ENCODE results near the gene GRB10.
"Not testable (repeated sequence)": the region's sequence is repeated elsewhere in the genome, so short reads cannot be mapped to it uniquely, and the experiment has no call there.

GRB10 gene

GRCh38 chr7:50752422-50752821 lies 30.3 kb downstream of the GRB10 start:
- H3K4me3 ChIP-seq (ENCODE audit: low read length): no peak overlapping the region
- no peak for DNase-seq (ENCODE audit: low read depth, low spot score)

GRCh38 chr7:50751146-50751545 lies 31.6 kb downstream of the GRB10 start:
- no peak overlapping the region for H3K4me3 ChIP-seq (ENCODE audit: low read length)
- DNase-seq (ENCODE audit: low read depth, low spot score): no peak

DNA sequence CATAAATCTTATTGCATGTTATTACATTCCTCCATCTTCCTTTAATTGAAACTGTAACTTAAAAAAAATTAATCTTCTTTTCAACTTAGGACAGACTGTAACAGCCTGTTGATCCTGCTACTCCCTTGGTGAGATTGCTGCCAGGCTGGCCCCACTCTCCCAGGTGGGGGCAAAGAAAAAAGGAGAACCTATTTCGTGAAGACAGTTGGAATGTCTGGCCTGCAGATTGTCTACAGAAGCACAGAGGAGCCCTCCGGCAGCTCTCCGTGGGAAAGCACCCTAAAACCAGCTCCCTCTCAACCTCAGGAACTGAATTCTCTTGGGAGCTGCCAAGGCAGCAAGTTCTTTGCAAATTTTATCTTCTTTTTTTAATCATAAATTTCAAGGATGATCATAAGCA lies 32.8 kb downstream of the GRB10 start:
- no peak for DNase-seq (ENCODE audit: low read depth, low spot score)
- no peak overlapping the region for H3K4me3 ChIP-seq (ENCODE audit: low read length)

- DNase-seq (ENCODE audit: low read depth, low spot score): no peak
- H3K4me3 ChIP-seq (ENCODE audit: low read length): no peak overlapping the region
Observed at GRCh38 chr7:50748472-50748871, 34.2 kb downstream of the GRB10 start.

- no peak overlapping the region for H3K4me3 ChIP-seq (ENCODE audit: low read length)
- DNase-seq (ENCODE audit: low read depth, low spot score): no peak
Observed at GRCh38 chr7:50745835-50746234, 36.9 kb downstream of the GRB10 start.

DNA sequence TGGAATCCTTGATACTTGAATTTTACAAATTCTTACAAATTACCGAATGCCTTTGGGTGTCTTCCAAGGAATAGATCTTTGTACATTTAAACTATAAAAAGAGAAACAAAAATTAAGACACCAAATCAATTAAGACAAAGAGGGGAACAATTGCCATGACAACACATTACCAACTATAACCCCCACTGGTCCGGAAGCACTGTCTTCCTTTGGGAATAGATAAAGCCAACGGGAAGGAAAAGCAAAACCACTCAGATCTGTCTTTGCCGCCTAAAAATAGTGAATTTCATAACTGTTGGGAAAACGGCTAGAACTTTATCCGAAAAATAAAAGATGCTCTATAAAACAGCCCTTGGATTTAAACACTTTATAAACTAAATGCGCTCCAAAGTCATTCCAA lies 37.4 kb downstream of the GRB10 start:
- H3K4me3 ChIP-seq (ENCODE audit: low read length): no peak overlapping the region
- no peak for DNase-seq (ENCODE audit: low read depth, low spot score)

GRCh38 chr7:50743893-50744292 lies 38.8 kb downstream of the GRB10 start:
- DNase-seq (ENCODE audit: low read depth, low spot score): no peak
- no peak overlapping the region for H3K4me3 ChIP-seq (ENCODE audit: low read length)

DNA sequence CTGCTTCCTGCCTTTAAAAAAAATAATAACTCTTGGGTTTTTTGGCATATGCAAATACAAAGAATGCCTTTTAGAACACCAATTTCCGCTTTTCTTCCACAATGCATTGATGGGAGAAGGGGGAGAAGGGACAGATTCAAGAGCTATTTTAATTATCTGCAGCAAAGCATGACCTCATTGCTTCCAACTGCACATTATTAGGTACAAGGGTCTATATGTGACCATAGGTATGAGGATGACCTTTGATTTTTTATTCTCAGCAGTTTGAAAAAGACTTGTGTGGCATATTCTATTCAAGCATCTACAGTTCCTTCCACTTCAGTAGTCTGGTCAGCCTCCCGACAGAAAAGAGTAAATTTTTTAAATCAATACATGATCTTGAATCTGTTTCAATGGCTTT lies 39.7 kb downstream of the GRB10 start:
- no peak overlapping the region for H3K4me3 ChIP-seq (ENCODE audit: low read length)
- no peak for DNase-seq (ENCODE audit: low read depth, low spot score)

DNA sequence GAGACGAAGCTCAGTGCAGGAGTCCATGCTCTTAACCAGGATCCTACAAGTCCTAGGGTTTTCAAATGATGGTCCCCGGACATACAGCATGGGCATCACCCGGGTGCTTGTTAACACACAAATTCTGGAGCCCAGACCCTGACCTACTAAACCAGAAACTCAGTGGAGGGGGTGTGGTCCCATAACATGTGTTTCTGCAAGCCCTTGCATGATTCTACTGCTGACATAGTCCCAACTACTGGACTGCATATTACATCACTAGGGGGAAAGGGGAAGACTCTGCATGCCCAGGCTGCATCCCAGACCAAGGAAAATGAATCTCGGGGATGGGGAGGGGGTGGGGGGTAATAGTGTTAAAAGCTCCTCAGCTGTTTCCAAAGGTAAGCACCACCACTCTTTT lies 40.3 kb downstream of the GRB10 start:
- no peak overlapping the region for H3K4me3 ChIP-seq (ENCODE audit: low read length)
- no peak for DNase-seq (ENCODE audit: low read depth, low spot score)

GRCh38 chr7:50739744-50740435 lies 42.8 kb downstream of the GRB10 start:
- peak; percentile 91 for DNase-seq (ENCODE audit: low read depth, low spot score)
- H3K4me3 ChIP-seq (ENCODE audit: low read length): peak overlapping the region; percentile 25

DNA sequence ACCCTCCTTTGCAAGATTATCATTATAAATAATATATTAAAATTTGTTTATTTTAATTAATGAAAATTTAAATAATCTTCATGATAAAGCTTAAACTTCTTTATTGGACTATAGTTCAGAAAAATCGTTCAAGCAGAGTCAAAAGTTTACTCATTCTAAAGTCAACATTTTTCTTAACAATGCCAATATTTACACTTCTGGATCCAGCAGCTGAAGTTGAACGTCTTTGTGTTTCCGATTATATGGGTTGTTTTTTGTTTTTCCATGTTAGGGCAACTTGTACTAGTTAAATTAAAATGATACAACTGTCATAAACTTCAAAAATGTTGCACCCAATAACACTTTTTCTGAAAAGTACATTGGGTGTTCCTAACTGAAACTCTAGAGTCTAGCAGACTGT lies 43.8 kb downstream of the GRB10 start:
- DNase-seq (ENCODE audit: low read depth, low spot score): no peak

DNA sequence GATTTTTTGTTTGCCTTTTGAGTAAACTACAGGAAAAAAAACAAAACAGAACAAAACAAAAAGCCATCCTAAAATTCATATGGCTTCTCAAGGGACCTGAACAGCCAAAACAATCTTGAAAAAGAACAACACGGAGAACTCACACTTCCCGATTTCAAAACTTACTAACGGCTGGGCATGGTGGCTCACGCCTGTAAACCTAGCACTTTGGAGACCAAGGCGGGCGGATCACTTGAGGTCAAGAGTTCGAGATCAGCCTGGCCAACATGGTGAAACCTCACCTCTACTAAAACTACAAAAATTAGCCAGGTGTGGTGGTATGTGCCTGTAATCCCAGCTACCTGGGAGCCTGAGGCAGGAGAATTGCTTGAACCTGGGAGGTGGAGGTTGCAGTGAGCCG lies 46.9 kb downstream of the GRB10 start:
- H3K4me3 ChIP-seq (ENCODE audit: low read length); DNase-seq (ENCODE audit: low read depth, low spot score): not testable (repeated sequence)

More for the DNA sequence above, 43.8 kb downstream of the GRB10 start:
- no peak overlapping the region for H3K4me3 ChIP-seq (ENCODE audit: low read length)

- H3K4me3 ChIP-seq (ENCODE audit: low read length): no peak overlapping the region
- no peak for DNase-seq (ENCODE audit: low read depth, low spot score)
Observed at GRCh38 chr7:50735333-50735732, 47.4 kb downstream of the GRB10 start.

DNA sequence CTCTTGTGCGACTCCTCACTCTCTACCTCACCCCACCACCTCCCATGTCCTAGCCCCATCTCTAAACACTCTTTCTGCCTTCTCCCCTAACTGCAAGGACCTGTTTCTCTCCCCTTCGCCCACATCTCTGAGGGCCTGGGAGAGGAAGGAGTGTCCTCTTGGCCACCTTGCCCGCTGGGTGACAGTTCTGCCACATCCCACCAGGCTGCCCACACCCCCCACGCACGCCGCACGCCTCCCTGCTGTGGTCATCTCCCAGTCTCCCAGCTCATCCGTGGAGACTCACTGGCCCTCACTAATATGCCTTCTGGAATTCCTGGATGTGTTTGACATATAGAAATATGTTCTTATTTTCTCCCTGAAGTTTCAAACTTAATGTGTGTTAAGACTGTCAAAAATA lies 48.5 kb downstream of the GRB10 start:
- no peak for DNase-seq (ENCODE audit: low read depth, low spot score)
- H3K4me3 ChIP-seq (ENCODE audit: low read length): no peak overlapping the region

GRCh38 chr7:50733552-50733951 lies 49.1 kb downstream of the GRB10 start:
- no peak for DNase-seq (ENCODE audit: low read depth, low spot score)
- no peak overlapping the region for H3K4me3 ChIP-seq (ENCODE audit: low read length)

GRCh38 chr7:50731703-50732582 lies 50.8 kb downstream of the GRB10 start:
- H3K4me3 ChIP-seq (ENCODE audit: low read length): no peak overlapping the region
- no peak for DNase-seq (ENCODE audit: low read depth, low spot score)

GRCh38 chr7:50730446-50731400 lies 52.0 kb downstream of the GRB10 start:
- no peak for DNase-seq (ENCODE audit: low read depth, low spot score)
- H3K4me3 ChIP-seq (ENCODE audit: low read length): no peak overlapping the region

GRCh38 chr7:50729962-50730361 lies 52.7 kb downstream of the GRB10 start:
- DNase-seq (ENCODE audit: low read depth, low spot score): no peak
- H3K4me3 ChIP-seq (ENCODE audit: low read length): no peak overlapping the region

DNA sequence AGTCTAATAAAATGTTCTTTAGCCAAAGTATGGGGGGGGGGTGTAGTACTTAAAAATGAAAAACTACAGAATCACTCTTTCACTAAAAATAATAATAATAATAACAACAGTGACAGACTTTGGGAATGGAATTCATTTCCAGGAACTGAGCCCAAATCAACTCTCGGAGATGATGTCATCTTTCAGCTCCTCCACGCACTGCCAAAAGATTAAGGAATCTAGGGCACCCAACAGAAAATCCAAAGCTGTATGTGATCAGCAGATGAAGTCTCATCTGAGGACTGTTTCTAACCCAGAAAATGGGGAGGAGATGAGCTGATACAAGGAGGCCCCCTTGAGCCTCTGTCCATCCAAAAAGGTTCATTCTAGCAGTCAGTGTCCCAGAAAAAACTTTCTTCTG lies 54.5 kb downstream of the GRB10 start:
- no peak overlapping the region for H3K4me3 ChIP-seq (ENCODE audit: low read length)
- no peak for DNase-seq (ENCODE audit: low read depth, low spot score)

GRCh38 chr7:50727711-50728110 lies 55.0 kb downstream of the GRB10 start:
- no peak for DNase-seq (ENCODE audit: low read depth, low spot score)
- H3K4me3 ChIP-seq (ENCODE audit: low read length): no peak overlapping the region
